OCI-LY3 (cell line): ENCODE results near the gene ADGRF3.
"Not testable (repeated sequence)": the region's sequence is repeated elsewhere in the genome, so short reads cannot be mapped to it uniquely, and the experiment has no call there.

Experiments used
- H2AFZ ChIP-seq: fragments of 200-600, 300-600 bp; shearing (Covaris generic); 2 replicates; pipeline ENCODE4 v1.6.0; 2014; ENCODE audit warnings: antibody characterized with exemption, low read depth, low read length
- H3K27ac ChIP-seq: fragments of 200-600, 300-600 bp; sonication (generic); 2 replicates; pipeline ENCODE4 v1.5.1; 2014; ENCODE audit warnings: mild to moderate bottlenecking, low read length, moderate library complexity, mixed read lengths
- H3K27me3 ChIP-seq: fragments of 200-600, 300-600 bp; sonication (generic); 2 replicates; pipeline ENCODE4 v1.6.1; 2014; ENCODE audit warnings: low read depth, low read length, mixed read lengths
- H3K36me3 ChIP-seq: fragments of 200-600, 300-600 bp; sonication (generic); replicated peaks from 2 replicates; pipeline ENCODE3; 2014; ENCODE audit warnings: low read depth, low read length, mixed read lengths
- H3K4me1 ChIP-seq: fragments of 300-600, 200-600 bp; sonication (generic); 2 replicates; pipeline ENCODE4 v1.6.1; 2014; ENCODE audit warnings: low read length, mixed read lengths
- H3K4me2 ChIP-seq: fragments of 200-600, 300-600 bp; sonication (generic); 2 replicates; pipeline ENCODE4 v1.6.1; 2014; ENCODE audit warnings: low read length, mixed read lengths
- H3K4me3 ChIP-seq: fragments of 300-600, 200-600 bp; sonication (generic); 2 replicates; pipeline ENCODE4 v1.5.1; 2014; ENCODE audit warnings: antibody characterized with exemption, mild to moderate bottlenecking, low read length, moderate library complexity
- H3K79me2 ChIP-seq: fragments of 300-600, 200-600 bp; shearing (Covaris generic); 2 replicates; pipeline ENCODE4 v1.6.1; 2014; ENCODE audit warnings: mild to moderate bottlenecking, low read length, mixed read lengths
- H3K9ac ChIP-seq: fragments of 300-600, 200-600 bp; shearing (Covaris generic); 2 replicates; pipeline ENCODE4 v1.6.0; 2014; ENCODE audit warnings: mild to moderate bottlenecking, low read length, moderate library complexity
- H3K9me3 ChIP-seq: fragments of 200-600, 300-600 bp; shearing (Covaris generic); 2 replicates; pipeline ENCODE4 v1.6.1; 2014; ENCODE audit warnings: low read length, mixed read lengths; ENCODE audit not compliant: insufficient read depth
- H4K20me1 ChIP-seq: fragments of 200-600, 300-600 bp; sonication (generic); 2 replicates; pipeline ENCODE4 v1.6.1; 2016; ENCODE audit warnings: low read length, mixed read lengths; ENCODE audit not compliant: insufficient read depth
- CTCF ChIP-seq: fragments of 200-600, 300-600 bp; sonication (generic); IDR thresholded peaks from 2 replicates; pipeline ENCODE4 v1.5.1; 2014; ENCODE audit warnings: antibody characterized with exemption, low read length, low read depth
- EZH2phosphoT487 ChIP-seq: fragments of 200-600 bp; shearing (Covaris generic); IDR thresholded peaks from 2 replicates; pipeline ENCODE4 v1.6.1; 2018; ENCODE audit warnings: antibody characterized with exemption, mixed run types, low read depth

The ADGRF3 gene

DNA sequence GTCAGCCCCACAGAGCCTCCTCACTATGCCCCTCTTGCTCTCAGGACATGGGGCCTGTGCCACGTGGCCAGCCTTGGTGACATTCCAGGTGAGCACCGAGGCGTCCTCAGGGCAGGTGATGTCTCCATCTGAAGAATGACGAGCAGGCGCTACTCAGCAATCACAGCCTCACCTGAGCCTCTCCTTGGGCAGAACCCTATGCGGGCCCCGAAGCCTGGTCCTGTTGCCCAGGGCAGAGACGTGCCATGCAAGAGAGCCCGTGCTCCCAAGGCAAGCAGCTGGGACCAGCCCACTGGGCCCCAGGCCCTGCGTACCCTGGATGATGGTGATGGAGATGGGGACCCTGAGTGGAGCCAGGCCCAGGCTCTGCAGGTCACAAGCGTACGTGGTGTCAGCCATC is 33.1 kb downstream of the ADGRF3 start:
- no peak overlapping the region for H3K4me2 ChIP-seq
- H4K20me1 ChIP-seq: no peaks in the 10 kb centered on the region
- TF ChIP-seq EZH2phosphoT487: no peak
- TF ChIP-seq CTCF: no peak
- no peaks in the 10 kb centered on the region for H3K79me2 ChIP-seq
- no peak overlapping the region for H3K27ac ChIP-seq
- no peaks in the 10 kb centered on the region for H3K36me3 ChIP-seq
- H3K9ac ChIP-seq: no peak overlapping the region
- H2AFZ ChIP-seq: no peak overlapping the region
- no peaks in the 10 kb centered on the region for H3K4me1 ChIP-seq
- no peak overlapping the region for H3K4me3 ChIP-seq
- H3K27me3 ChIP-seq: no peaks in the 10 kb centered on the region
- H3K9me3 ChIP-seq: no peaks in the 10 kb centered on the region

- H3K36me3 ChIP-seq: no peaks in the 10 kb centered on the region
- TF ChIP-seq EZH2phosphoT487: no peak
- TF ChIP-seq CTCF: no peak
- H3K27ac ChIP-seq: no peak overlapping the region
- no peaks in the 10 kb centered on the region for H4K20me1 ChIP-seq
- H3K4me1 ChIP-seq: no peaks in the 10 kb centered on the region
- no peak overlapping the region for H3K9ac ChIP-seq
- H2AFZ ChIP-seq: no peak overlapping the region
- H3K27me3 ChIP-seq: no peaks in the 10 kb centered on the region
- no peaks in the 10 kb centered on the region for H3K79me2 ChIP-seq
- no peaks in the 10 kb centered on the region for H3K9me3 ChIP-seq
- H3K4me2 ChIP-seq: no peak overlapping the region
- no peak overlapping the region for H3K4me3 ChIP-seq
These were observed 34.1 kb downstream of the ADGRF3 start for GRCh38 chr2:26312471-26312870.

DNA sequence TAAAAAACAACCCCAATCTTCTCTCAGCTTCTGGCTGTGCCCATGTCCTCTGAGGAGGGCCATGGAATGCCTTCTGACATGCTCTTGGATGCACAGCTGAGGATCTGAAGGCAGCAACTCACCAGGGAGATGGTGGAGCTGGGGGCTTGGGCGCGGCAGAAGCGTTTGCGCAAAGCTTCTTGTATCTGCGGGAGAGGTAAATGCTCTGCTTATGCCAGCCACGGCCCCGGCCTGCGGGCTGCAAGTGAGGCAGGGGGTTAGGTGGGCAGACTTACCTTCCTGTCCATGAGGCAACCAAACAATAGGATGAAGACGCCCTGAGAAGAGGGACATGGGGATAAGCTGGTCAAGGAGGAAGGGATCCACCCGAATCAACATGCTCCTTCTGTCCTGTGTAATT is 36.7 kb downstream of the ADGRF3 start:
- no peaks in the 10 kb centered on the region for H3K9me3 ChIP-seq
- H3K79me2 ChIP-seq: no peaks in the 10 kb centered on the region
- TF ChIP-seq EZH2phosphoT487 (no peak), CTCF (no peak)
- H3K36me3 ChIP-seq: no peaks in the 10 kb centered on the region
- no peak overlapping the region for H3K4me2 ChIP-seq
- no peak overlapping the region for H3K9ac ChIP-seq
- H3K4me3 ChIP-seq: no peak overlapping the region
- no peak overlapping the region for H2AFZ ChIP-seq
- no peak overlapping the region for H3K27ac ChIP-seq
- no peaks in the 10 kb centered on the region for H4K20me1 ChIP-seq
- H3K27me3 ChIP-seq: no peaks in the 10 kb centered on the region
- no peaks in the 10 kb centered on the region for H3K4me1 ChIP-seq

DNA sequence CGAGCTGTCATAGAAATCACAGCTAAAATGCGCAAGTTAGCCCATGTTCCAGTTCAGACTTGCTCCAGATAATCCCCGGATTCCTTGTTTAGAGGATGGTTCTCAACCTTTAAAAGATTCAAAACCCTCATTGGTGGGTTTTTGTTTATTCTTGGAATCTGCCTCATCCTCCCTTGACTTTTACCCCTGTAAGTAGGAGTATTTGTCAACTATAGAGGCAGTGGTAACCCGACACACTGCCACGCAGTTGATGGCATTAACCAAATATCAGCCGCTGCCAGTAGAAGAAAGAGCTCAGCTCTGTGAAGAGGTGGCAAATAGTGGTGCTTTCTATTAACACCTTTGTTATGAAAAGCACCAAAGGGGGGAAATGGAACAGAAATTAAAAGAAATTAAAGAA is 41.0 kb downstream of the ADGRF3 start:
- H3K9ac ChIP-seq: no peak overlapping the region
- H3K79me2 ChIP-seq: no peaks in the 10 kb centered on the region
- H3K27me3 ChIP-seq: no peaks in the 10 kb centered on the region
- no peak overlapping the region for H2AFZ ChIP-seq
- H3K36me3 ChIP-seq: no peaks in the 10 kb centered on the region
- no peak for TF ChIP-seq CTCF
- TF ChIP-seq EZH2phosphoT487: no peak
- H3K4me3 ChIP-seq: no peak overlapping the region
- no peaks in the 10 kb centered on the region for H3K9me3 ChIP-seq
- no peak overlapping the region for H3K4me2 ChIP-seq
- H3K4me1 ChIP-seq: no peaks in the 10 kb centered on the region
- no peak overlapping the region for H3K27ac ChIP-seq
- H4K20me1 ChIP-seq: no peaks in the 10 kb centered on the region

DNA sequence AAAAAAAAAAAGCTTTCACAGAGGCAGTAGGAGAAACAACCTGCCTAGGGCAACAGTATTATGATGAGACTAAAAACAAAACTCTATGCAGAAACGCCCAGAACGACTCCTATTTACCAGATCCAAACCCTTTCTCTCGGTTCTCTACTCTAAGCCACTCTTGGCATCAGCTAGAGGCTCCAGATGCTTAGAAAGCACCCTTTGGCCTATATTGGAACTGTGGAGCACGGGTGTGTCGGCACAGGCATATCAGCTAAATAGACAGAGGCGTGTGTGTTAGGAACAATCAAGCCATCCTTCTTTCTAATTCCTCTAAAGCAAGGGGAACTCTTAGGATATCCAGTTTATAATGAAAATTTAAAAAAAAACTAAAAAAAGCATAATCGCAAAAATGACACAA is 41.5 kb downstream of the ADGRF3 start:
- H3K9me3 ChIP-seq, H3K9ac ChIP-seq, H3K36me3 ChIP-seq, H3K4me1 ChIP-seq, H3K79me2 ChIP-seq, H4K20me1 ChIP-seq, H3K4me2 ChIP-seq, H2AFZ ChIP-seq, H3K27me3 ChIP-seq, H3K27ac ChIP-seq, H3K4me3 ChIP-seq: not testable (repeated sequence)
